ENCODE data around the gene CFAP45. TPM values are rescaled to one million over a fixed set of nuclear protein-coding genes. Genes with fewer than 3 reads are reported as not detected.

The CFAP45 gene
- polyA plus RNA-seq, 4 donors: 3.7 to 5.2 (median 4.3) TPM

GRCh38 chr1:159924025-159924790 lies 24.2 kb upstream of the CFAP45 start:
- DNase-seq (ENCODE audit: low read depth in 4 of 4, low spot score in 2 of 4): no peak

DNA sequence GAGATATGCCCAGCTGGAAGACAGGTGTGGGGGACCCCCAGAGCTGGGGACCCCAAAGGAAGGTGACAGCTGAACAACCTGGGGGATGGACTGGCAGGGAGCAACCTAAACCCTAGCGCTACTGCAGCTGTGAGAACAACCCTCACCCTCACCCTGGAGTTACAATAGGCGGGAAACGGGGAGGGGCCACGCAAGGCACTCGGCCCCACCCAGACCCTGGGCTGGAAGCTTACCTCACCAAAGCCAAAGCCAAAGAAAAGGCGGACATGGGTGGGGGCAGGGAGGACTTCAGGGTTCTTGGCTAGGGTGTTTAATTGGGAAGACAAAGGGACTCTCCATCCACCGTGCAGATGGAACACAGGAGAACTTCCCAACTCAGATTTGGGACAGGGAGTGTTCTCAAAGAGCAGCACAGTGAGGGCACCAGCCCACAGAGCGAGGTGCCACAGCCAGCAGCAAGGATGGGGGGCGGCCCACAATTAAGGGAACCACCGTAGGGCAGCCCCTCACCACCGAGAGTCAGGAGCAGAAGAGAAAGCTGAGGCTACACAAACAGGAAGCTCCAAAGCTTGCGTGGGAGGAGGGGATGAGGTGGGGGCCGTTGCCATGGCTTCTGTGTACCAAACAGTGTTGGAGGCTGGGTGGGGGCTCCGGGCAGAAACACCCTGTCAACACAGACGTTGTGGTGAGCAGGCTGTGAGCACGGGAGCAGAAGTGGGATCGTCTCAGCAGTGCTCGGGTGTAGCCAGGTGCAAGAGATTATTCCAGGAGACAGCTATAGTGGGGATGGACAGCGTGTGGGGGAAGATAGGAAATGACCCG lies 23.4 kb upstream of the CFAP45 start:
- peak in 2 of 4 donors; percentile 65 to 76 for DNase-seq (ENCODE audit: low read depth in 4 of 4, low spot score in 2 of 4)

DNA sequence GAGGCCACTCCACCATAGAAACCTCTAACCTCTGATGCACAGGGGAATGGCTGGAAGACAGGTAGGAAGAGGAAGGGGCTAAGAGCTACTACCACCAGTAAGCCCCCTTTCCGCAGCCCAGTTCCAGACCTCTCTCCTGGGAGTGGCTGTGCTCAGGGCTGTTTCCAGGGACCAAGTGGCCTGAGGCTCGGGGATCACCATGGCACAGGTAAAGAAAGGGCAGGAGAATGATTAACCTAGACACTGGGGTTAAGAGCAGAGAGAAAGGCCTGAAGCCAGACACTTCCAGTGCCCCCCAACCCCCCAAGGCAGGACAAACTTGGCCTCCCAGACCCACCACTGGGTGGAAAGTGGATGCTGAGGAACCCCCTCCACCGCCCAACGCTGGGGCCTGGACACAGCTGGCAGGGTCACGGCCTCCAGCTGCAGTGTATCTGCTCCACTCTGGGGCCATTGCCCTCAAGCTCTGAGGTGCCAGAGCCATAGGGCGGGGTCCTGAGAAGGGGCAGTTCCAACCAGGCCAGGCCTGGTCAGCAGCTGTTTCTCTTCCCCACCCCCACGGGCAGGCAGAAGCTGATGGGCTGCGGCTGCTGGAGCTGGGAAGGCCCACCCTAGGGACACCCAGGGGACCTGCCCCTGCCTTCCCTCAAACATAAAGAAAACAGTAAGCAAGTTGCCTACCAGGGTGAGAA lies 22.7 kb upstream of the CFAP45 start:
- DNase-seq (ENCODE audit: low read depth in 4 of 4, low spot score in 2 of 4): no peak

GRCh38 chr1:159921700-159922504 lies 21.9 kb upstream of the CFAP45 start:
- no peak for DNase-seq (ENCODE audit: low read depth in 4 of 4, low spot score in 2 of 4)

DNA sequence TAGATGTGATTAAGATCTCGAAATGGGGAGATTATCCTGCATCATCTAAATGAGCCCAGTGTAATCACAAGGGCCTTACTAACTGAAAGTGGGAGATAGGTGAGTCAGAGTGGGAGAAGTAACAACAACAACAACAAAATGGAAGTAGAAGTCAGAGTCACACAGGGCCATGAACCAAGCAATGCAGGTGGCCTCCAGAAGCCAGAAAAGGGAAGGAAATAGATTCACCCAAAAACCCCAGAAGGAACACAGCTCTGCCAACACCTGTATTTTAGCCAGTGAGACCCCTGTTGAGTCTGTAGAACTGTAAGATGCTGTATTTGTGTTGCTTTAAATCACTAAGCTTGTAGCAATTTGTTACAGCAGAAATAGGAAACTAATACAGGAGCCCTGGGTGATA lies 21.3 kb upstream of the CFAP45 start:
- no peak for DNase-seq (ENCODE audit: low read depth in 4 of 4, low spot score in 2 of 4)

GRCh38 chr1:159920651-159921050 lies 20.7 kb upstream of the CFAP45 start:
- DNase-seq (ENCODE audit: low read depth in 4 of 4, low spot score in 2 of 4): no peak

- DNase-seq (ENCODE audit: low read depth in 4 of 4, low spot score in 2 of 4): no peak
These were observed 20.2 kb upstream of the CFAP45 start for GRCh38 chr1:159920202-159920601.

DNA sequence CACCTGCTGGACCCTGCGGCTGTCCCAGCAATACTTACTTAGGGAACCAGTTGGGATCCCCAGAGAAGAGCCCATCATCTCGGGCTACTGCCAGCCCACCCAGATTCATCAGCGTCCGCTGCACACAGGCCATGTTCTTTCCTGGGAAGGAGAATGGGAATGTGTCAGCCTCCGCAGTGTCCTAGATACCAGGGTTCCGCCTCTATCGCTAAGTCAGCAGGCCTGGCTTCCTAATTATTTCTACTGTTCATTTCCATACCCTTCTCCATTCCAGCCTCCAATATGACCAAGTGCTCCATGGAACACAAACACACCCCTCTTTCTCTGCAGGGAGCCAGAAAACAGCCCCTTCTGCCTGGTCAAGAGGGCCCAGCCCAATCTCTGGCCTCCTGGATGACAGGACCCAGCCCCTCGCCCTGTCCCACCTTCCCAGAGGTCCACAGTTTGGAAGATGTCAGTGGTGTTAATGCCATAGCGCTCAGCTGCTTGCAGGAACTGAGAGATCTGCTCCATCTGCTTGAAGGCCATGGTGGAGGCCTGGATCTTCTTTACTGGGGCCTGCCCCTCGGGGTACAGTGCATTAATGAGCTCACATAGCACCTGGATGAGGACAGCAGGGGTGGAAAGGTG lies 19.4 kb upstream of the CFAP45 start:
- DNase-seq (ENCODE audit: low read depth in 4 of 4, low spot score in 2 of 4): no peak

- DNase-seq (ENCODE audit: low read depth in 4 of 4, low spot score in 2 of 4): no peak
These were observed 18.6 kb upstream of the CFAP45 start for GRCh38 chr1:159918352-159919200.

DNA sequence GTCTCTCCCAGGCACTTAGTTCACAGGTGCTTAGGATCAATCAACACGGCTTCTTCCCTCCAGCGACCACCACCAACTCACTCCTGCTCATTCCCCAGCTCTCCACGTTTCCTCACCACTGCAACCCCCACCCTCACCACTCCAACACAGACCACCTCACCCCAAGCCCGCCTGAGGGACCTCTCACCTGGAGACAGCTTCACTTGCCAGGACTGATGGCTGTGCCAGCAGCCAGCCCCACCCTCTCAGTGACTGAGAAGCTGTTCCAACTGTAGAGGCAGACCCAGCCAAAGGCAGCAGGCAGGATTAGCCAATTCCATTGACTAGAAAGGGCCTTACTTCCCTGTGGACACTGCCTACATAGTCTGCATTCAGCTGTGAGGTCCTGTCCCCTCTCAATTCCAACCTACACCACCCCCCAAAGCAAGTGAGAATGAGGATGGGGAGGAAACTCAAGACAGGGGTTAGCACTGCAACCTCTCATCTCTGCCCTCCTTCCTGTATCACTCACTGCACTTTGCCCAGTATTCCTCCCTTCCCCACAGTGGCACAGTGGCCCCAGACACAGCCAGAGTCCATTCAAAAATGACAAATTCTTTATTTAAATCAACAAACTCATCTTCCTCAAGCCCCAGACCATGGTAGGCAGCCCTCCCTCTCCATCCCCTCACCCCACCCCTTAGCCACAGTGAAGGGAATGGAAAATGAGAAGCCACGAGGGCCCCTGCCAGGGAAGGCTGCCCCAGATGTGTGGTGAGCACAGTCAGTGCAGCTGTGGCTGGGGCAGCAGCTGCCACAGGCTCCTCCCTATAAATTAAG lies 17.8 kb upstream of the CFAP45 start:
- no peak for DNase-seq (ENCODE audit: low read depth in 4 of 4, low spot score in 2 of 4)

GRCh38 chr1:159916242-159917051 lies 16.5 kb upstream of the CFAP45 start:
- DNase-seq (ENCODE audit: low read depth in 4 of 4, low spot score in 2 of 4): no peak

DNA sequence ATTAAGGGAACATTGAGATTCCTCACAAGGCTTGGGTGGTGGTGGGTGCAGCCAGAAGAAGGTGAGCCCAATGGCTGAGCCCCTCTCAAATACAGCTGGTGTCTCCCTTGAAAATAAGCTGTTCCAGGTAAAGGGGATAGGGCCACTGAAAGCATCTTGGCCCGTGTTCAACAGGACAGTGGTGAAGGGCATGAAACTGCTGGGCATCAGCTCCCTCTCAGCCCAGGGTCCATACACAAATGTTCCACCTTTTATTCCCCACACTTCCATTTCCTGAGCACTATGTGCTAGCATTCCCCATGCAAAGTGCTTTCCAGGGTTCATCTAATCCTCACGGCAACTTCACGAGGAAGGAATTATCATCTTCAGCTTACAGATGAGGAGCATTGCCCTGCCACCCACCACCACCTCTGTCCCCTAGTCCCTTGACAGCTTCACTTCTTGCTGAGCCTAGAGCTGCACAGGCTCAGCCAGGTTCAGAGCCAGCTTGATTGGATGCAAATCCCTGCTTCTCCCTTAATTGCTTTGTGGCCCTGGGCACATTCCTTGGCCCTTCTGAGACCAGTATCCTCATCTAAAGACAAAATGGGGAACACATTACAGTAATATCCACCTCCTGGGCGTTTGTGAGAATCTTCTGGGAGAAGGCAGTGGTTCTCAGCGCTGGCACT lies 15.7 kb upstream of the CFAP45 start:
- DNase-seq (ENCODE audit: low read depth in 4 of 4, low spot score in 2 of 4): no peak

GRCh38 chr1:159914252-159915018 lies 14.5 kb upstream of the CFAP45 start:
- no peak for DNase-seq (ENCODE audit: low read depth in 4 of 4, low spot score in 2 of 4)

GRCh38 chr1:159913451-159914192 lies 13.7 kb upstream of the CFAP45 start:
- DNase-seq (ENCODE audit: low read depth in 4 of 4, low spot score in 2 of 4): no peak

DNA sequence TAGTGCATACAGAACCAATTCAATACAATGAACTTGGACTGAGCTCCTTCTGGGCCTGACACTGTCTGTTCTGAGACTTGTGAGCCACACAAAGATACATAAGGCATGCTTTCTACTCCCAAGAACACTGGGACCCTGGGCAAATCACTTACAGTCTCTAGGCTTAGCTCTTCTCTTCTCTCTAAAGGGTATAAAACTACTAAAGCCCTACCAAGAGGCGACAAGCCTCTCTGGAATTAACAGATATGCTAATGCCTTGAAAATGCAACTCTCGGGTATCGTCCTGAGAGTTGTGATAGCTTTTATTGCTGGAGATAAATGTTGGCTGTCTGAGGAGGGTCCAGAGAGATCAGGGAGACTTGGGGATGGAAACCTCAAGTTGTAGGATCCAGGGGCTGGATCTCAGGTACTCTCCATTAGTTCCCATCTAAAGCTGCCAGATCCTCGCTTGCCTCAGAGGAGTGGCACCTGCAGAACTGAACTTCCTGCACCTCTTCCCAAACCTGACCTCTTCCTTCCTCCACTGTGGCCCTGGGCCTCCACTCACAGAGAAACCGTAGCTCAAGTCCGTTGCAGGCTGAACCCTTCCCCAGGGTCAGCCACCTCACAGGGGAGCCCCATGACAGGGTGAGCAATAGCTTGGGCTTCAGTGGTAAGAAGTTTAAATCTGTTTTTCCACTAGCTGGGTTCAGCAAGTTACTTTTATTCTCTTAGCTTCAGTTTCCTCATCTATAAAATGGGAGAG lies 11.5 kb upstream of the CFAP45 start:
- DNase-seq (ENCODE audit: low read depth in 4 of 4, low spot score in 2 of 4): no peak

Data from left renal cortex interstitium (tissue), 4 donors.